ENCODE results near the gene CXCR6.

GRCh38 chr3:45904931-45905330 is 38.3 kb upstream of the CXCR6 start:
- TF ChIP-seq TSHZ1 (tag by site-specific recombination; IDR thresholded peaks at IDR 0.05; ENCODE audit: borderline replicate concordance) (no peak), CTCF (tag by site-specific recombination; IDR thresholded peaks at IDR 0.05) (no peak), EGR2 (tag by site-specific recombination; IDR thresholded peaks at IDR 0.05; ENCODE audit: low read depth) (no peak), ZBTB7A (tag by site-specific recombination; IDR thresholded peaks at IDR 0.05; ENCODE audit: low read depth) (no peak), ZNF274 (IDR thresholded peaks at IDR 0.05; ENCODE audit: low read length) (no peak), ZNF274 (tag by site-specific recombination; IDR thresholded peaks at IDR 0.05; ENCODE audit: borderline replicate concordance) (no peak), PBX3 (CRISPR knock-in tag; IDR thresholded peaks at IDR 0.05) (no peak)
